ENCODE results near the gene TASP1.
"Not testable (repeated sequence)": the region's sequence is repeated elsewhere in the genome, so short reads cannot be mapped to it uniquely, and the experiment has no call there.

DNA sequence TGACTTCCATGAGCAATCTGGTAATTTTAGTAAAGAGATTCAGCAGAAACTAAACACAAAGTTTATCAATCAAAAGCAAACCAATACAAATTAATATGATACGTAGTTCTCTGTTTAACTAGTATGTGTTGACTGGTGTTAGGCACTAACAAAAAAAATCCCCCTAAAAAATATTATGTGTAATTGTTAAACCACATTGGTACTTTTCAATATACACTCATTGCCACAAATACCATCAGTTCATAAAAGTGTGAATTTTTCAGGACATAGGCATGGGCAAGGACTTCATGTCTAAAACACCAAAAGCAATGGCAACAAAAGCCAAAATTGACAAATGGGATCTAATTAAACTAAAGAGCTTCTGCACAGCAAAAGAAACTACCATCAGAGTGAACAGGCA lies 155.3 kb downstream of the TASP1 start:
- TF ChIP-seq CTCF (optimal IDR thresholded peaks at IDR 0.05 in 1 of 3, IDR thresholded peaks at IDR 0.05 in 1 of 3, conservative IDR thresholded peaks at IDR 0.05 in 1 of 3; ENCODE audit: extremely low read depth in 1 of 3, insufficient read depth in 2 of 3, low read length in 3 of 3); EZH2 (IDR thresholded peaks at IDR 0.05; ENCODE audit: low read length): not testable (repeated sequence)
